Mesenchymal stem cell (in vitro differentiated cells and primary cell): Measurements from ENCODE around the gene TTLL12.
A peak's percentile ranks its signal among the peaks of the same experiment; 100 is the strongest.

ENCODE experiments used
- DNase-seq: peaks from one replicate; pipeline ENCODE4 v3.0.0-alpha.2; 2013
- H2AFZ ChIP-seq: one replicate; pipeline ENCODE4 v1.6.1; 2013; ENCODE audit warnings: low read depth, mild to moderate bottlenecking, control low read depth, inconsistent platforms, low read length, moderate library complexity
- H2AK5ac ChIP-seq: 2 replicates; pipeline ENCODE4 v1.6.1; 2013; ENCODE audit warnings: low read length, moderate library complexity, mild to moderate bottlenecking, inconsistent platforms; ENCODE audit not compliant: severe bottlenecking
- H2BK120ac ChIP-seq: one replicate; pipeline ENCODE4 v1.6.1; 2013; ENCODE audit warnings: low read depth, mild to moderate bottlenecking, inconsistent platforms, low read length, moderate library complexity
- H2BK12ac ChIP-seq, 2 experiments: one replicate each; pipeline ENCODE4 v1.6.1; 2013; ENCODE audit warnings: inconsistent platforms in 2 of 2, low read length in 2 of 2, mild to moderate bottlenecking in 2 of 2, moderate library complexity in 2 of 2, control low read depth in 1 of 2
- H2BK15ac ChIP-seq: one replicate; pipeline ENCODE4 v1.6.1; 2013; ENCODE audit warnings: mild to moderate bottlenecking, low read depth, inconsistent platforms; ENCODE audit not compliant: poor library complexity, severe bottlenecking
- H2BK5ac ChIP-seq: 2 replicates; pipeline ENCODE4 v1.6.1; 2013; ENCODE audit warnings: low read depth, mild to moderate bottlenecking, low read length, control low read depth, inconsistent platforms; ENCODE audit not compliant: poor library complexity, severe bottlenecking
- H3K14ac ChIP-seq, 2 experiments: one replicate each; pipeline ENCODE4 v1.6.1; 2013; ENCODE audit warnings: inconsistent platforms in 2 of 2, low read length in 2 of 2, control low read depth in 1 of 2, mild to moderate bottlenecking in 1 of 2, moderate library complexity in 1 of 2
- H3K18ac ChIP-seq, 2 experiments: one replicate each; pipeline ENCODE4 v1.6.1; 2013; ENCODE audit warnings: inconsistent platforms in 2 of 2, low read length in 2 of 2, control low read depth in 1 of 2, low read depth in 1 of 2, mild to moderate bottlenecking in 1 of 2
- H3K23ac ChIP-seq, 2 experiments: one replicate each; pipeline ENCODE4 v1.6.1; 2013; ENCODE audit warnings: inconsistent platforms in 2 of 2, low read length in 2 of 2, mild to moderate bottlenecking in 2 of 2, moderate library complexity in 2 of 2, control low read depth in 1 of 2
- H3K27ac ChIP-seq: 2 replicates; pipeline ENCODE4 v1.5.1; 2013; ENCODE audit warnings: mild to moderate bottlenecking, moderate library complexity, low read length, control low read depth, inconsistent platforms; ENCODE audit not compliant: poor library complexity, severe bottlenecking
- H3K27me3 ChIP-seq, 2 experiments: 2 replicates each; pipeline versions ENCODE4 v1.6.1 to v1.7.0; 2013; ENCODE audit warnings: low read length in 2 of 2, mild to moderate bottlenecking in 2 of 2, moderate library complexity in 2 of 2, control low read depth in 1 of 2, inconsistent platforms in 1 of 2; ENCODE audit not compliant: control insufficient read depth in 1 of 2, insufficient read depth in 1 of 2
- H3K36me3 ChIP-seq, 2 experiments: 2 replicates each; pipeline versions ENCODE4 v1.6.1 to v1.7.0; 2013; ENCODE audit warnings: low read length in 2 of 2, control low read depth in 1 of 2, inconsistent platforms in 1 of 2, low read depth in 1 of 2, mild to moderate bottlenecking in 1 of 2; ENCODE audit not compliant: insufficient read depth in 2 of 2, control insufficient read depth in 1 of 2
- H3K4ac ChIP-seq, 2 experiments: one replicate each; pipeline ENCODE4 v1.6.1; 2013; ENCODE audit warnings: inconsistent platforms in 2 of 2, low read length in 2 of 2, mild to moderate bottlenecking in 2 of 2, moderate library complexity in 2 of 2, control low read depth in 1 of 2, low read depth in 1 of 2
- H3K4me1 ChIP-seq: 2 replicates; pipeline ENCODE4 v1.6.1; 2013; ENCODE audit warnings: low read depth, low read length, control low read depth; ENCODE audit not compliant: control insufficient read depth, insufficient read depth
- H3K4me2 ChIP-seq: 2 replicates; pipeline ENCODE4 v1.6.1; 2013; ENCODE audit warnings: low read length, mild to moderate bottlenecking, inconsistent platforms; ENCODE audit not compliant: poor library complexity, severe bottlenecking
- H3K4me3 ChIP-seq, 2 experiments: 2 replicates each; pipeline versions ENCODE4 v1.5.1 to v1.7.0; 2013; ENCODE audit warnings: low read length in 2 of 2, mild to moderate bottlenecking in 2 of 2, control low read depth in 1 of 2, low read depth in 1 of 2; ENCODE audit not compliant: insufficient read depth in 1 of 2
- H3K79me1 ChIP-seq: replicated peaks from 2 replicates; pipeline ENCODE4 v1.6.1; 2013; ENCODE audit warnings: mild to moderate bottlenecking, control low read depth, low read length, inconsistent platforms; ENCODE audit not compliant: poor library complexity, severe bottlenecking
- H3K9ac ChIP-seq: 2 replicates; pipeline ENCODE4 v1.7.0; 2013; ENCODE audit warnings: mild to moderate bottlenecking, low read length, moderate library complexity
- H3K9me3 ChIP-seq: 2 replicates; pipeline ENCODE4 v1.7.0; 2013; ENCODE audit warnings: mild to moderate bottlenecking, low read length; ENCODE audit not compliant: control insufficient read depth
- H4K8ac ChIP-seq: one replicate; pipeline ENCODE4 v1.6.1; 2013; ENCODE audit warnings: inconsistent platforms, mild to moderate bottlenecking, low read length, moderate library complexity
- H4K91ac ChIP-seq: one replicate; pipeline ENCODE4 v1.6.1; 2013; ENCODE audit warnings: mild to moderate bottlenecking, low read length, inconsistent platforms
- WGBS: methylation state at CpG from one replicate; pipeline ENCODE4 v1.1.7; 2013; ENCODE audit warnings: mixed read lengths; 5-methylcytosine and 5-hydroxymethylcytosine counted together

The TTLL12 gene

DNA sequence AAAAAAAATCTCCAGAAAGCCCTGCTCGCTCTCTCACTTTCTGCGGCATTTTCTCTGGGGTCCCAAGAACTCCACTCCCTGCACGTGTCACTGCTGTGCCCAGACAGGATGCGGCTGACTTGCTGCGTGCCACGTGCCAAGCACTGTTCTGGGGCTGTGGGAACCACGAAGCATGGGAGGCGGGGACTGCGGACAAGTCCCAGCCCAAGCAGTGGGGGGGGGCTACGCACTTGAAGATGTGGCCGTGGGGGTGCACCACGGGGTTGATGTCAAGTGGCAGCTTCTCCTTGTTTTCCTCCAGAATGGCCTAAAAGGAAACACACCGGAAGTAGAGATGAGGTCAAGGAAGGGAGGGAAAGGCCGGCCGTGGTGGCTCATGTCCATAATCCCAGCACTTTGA, 10.8 kb downstream of the TTLL12 start:
- Histone ChIP-seq H3K18ac (no peak overlapping the region), H3K4me2 (no peak overlapping the region), H3K14ac (no peak overlapping the region), H3K9ac (no peak overlapping the region), H3K4ac (no peak overlapping the region), H2AK5ac (no peak overlapping the region), H3K23ac (no peak overlapping the region), H3K36me3 (peaks cover 79 to 85% of the 10 kb centered on the region in 2 experiments), H3K4me1 (peaks cover 10% of the 10 kb centered on the region), H4K91ac (peak overlapping the region; percentile 78), H2BK15ac (no peak overlapping the region), H4K8ac (no peak overlapping the region), H3K79me1 (peaks cover 11% of the 10 kb centered on the region), H2BK120ac (no peak overlapping the region), H2AFZ (no peak overlapping the region), H2BK12ac (no peak overlapping the region), H2BK5ac (no peak overlapping the region), H3K27ac (no peak overlapping the region), H3K27me3 (no peaks in the 10 kb centered on the region), H3K4me3 (no peak overlapping the region), H3K9me3 (no peaks in the 10 kb centered on the region)
- 91% methylated on average over 15 of the region's 15 CpGs for WGBS
- DNase-seq = no peak

DNA sequence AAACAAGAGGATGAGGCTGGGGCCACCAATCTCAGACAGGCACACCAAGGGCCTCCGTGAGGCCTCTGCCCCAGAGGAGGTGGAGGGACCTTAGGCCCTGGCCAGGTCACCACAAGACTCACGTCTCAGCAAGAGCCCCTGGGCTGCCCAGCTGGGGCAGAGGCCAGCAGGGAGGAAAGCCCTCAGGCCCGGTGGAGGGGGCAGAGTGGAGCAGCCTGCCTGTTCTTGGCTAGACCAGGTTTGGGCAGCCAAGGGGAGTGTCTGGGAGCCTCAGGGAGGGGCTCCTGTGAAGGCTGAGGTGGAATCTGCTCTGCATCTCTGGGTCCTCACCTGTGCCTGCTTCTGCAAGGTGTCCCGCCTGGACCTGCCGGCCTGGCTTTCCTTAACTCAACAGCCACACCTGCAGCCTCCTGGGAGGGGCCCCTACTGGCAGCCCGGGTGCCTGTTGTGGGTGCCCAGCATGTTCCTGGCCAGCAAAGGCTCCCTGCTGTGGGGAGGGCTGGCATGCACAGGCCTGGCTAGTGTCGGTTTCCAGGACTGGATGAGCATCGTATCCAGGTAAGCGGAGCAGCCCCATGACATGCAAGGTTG, 11.9 kb downstream of the TTLL12 start:
- H3K4me1 ChIP-seq = peaks cover 14% of the 10 kb centered on the region

DNA sequence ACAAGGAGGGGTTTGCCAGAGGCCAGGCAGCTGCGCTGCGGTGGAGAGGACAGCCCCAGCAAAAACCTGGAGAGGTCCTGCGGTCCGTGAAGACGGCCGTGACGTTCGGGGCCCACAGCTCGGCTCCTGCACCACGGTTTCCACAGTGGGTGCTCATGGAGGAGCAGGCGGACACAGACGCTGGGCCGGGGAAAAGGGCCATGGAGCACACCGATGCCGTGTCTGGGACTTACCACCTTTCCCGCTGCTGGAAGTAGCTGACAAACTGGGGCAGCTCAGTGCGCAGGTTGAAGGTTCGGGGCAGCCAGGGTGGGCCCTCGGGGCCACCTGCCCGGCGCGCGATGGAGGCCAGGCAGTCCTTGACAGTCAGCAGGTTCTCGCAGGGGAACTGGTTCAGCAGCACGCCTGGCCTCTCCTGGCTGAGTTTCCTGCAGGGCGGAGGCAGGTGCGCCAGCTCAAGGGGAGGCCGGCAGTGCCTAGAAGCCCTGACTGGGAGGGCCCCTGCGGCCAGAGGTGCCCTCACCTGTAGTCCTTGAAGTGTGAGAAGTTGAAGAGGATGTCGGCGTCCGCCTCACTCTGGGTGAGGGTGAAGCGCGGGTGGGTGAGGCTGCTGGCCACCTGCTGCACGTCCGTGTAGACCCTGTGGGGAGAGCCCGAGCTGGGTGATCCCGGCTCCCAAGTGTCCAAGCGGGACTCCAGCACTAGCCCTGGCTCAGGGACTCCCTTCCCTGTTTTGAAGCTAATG, 12.8 kb downstream of the TTLL12 start:
- no peak overlapping the region for H4K91ac ChIP-seq
- H3K9me3 ChIP-seq = no peaks in the 10 kb centered on the region
- no peak for DNase-seq
- H3K23ac ChIP-seq = no peak overlapping the region
- peaks cover 9% of the 10 kb centered on the region for H3K79me1 ChIP-seq
- no peak overlapping the region for H2BK12ac ChIP-seq
- no peak overlapping the region for H2BK120ac ChIP-seq
- no peak overlapping the region for H2AK5ac ChIP-seq
- no peak overlapping the region for H3K18ac ChIP-seq
- no peak overlapping the region for H3K14ac ChIP-seq
- no peak overlapping the region for H2BK5ac ChIP-seq
- H3K9ac ChIP-seq = no peak overlapping the region
- WGBS = 97% methylated on average over 39 of the region's 39 CpGs
- no peak overlapping the region for H3K4me3 ChIP-seq
- no peak overlapping the region for H2BK15ac ChIP-seq
- no peak overlapping the region for H2AFZ ChIP-seq
- H4K8ac ChIP-seq = no peak overlapping the region
- H3K27me3 ChIP-seq = no peaks in the 10 kb centered on the region
- H3K27ac ChIP-seq = no peak overlapping the region
- H3K4me2 ChIP-seq = no peak overlapping the region
- peaks cover 14% of the 10 kb centered on the region for H3K4me1 ChIP-seq
- H3K4ac ChIP-seq = no peak overlapping the region
- H3K36me3 ChIP-seq = peaks cover 76 to 83% of the 10 kb centered on the region in 2 experiments

More for the DNA sequence above, 11.9 kb downstream of the TTLL12 start:
- Histone ChIP-seq H3K79me1 (peaks cover 6% of the 10 kb centered on the region), H2AFZ (no peak overlapping the region), H3K9me3 (no peaks in the 10 kb centered on the region), H3K4ac (no peak overlapping the region), H2BK15ac (no peak overlapping the region), H4K91ac (no peak overlapping the region), H2BK5ac (no peak overlapping the region), H3K9ac (no peak overlapping the region), H3K18ac (no peak overlapping the region), H2BK12ac (no peak overlapping the region), H4K8ac (no peak overlapping the region), H2AK5ac (no peak overlapping the region), H3K36me3 (peaks cover 76 to 83% of the 10 kb centered on the region in 2 experiments), H3K14ac (no peak overlapping the region), H3K27ac (no peak overlapping the region), H3K4me2 (no peak overlapping the region), H3K27me3 (no peaks in the 10 kb centered on the region), H2BK120ac (no peak overlapping the region), H3K4me3 (no peak overlapping the region), H3K23ac (no peak overlapping the region)
- no peak for DNase-seq
- WGBS = 95% methylated on average over 9 of the region's 9 CpGs

DNA sequence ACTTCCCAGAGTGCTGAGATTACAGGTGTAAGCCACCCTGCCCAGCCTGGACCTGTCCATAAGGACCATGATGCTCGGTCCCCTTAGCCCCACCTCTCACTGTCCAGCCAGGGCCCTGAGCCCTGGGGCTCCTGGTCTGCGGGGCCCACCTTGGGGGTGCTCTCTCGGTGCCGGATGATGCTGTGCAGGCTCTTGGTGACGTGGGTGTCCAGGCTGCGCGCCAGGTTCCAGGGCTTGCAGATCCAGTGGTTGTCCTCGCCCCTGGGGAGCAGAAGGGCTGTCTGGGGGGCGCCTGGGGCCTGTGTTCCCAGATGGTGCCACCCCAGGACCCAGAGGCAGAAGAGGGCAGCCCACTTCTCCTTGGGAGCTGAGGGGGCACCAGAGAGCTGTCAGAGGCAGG, 13.4 kb downstream of the TTLL12 start:
- DNase-seq = no peak
- Histone ChIP-seq H3K27ac (no peak overlapping the region), H2BK120ac (no peak overlapping the region), H4K91ac (no peak overlapping the region), H3K4me1 (peaks cover 20% of the 10 kb centered on the region), H3K9me3 (no peaks in the 10 kb centered on the region), H4K8ac (no peak overlapping the region), H3K18ac (no peak overlapping the region), H3K4me2 (no peak overlapping the region), H2AFZ (no peak overlapping the region), H2BK5ac (no peak overlapping the region), H3K4me3 (no peak overlapping the region), H3K36me3 (peaks cover 70 to 80% of the 10 kb centered on the region in 2 experiments), H2AK5ac (no peak overlapping the region), H3K27me3 (no peaks in the 10 kb centered on the region), H2BK15ac (no peak overlapping the region), H3K4ac (no peak overlapping the region), H2BK12ac (no peak overlapping the region), H3K23ac (no peak overlapping the region), H3K9ac (no peak overlapping the region), H3K14ac (no peak overlapping the region), H3K79me1 (peaks cover 9% of the 10 kb centered on the region)
- 98% methylated on average over 9 of the region's 9 CpGs for WGBS
